Common myeloid progenitor, CD34-positive (primary cell): ENCODE measurements around the gene RNPS1. TPM values are rescaled to one million over a fixed set of nuclear protein-coding genes. Genes with fewer than 3 reads are reported as not detected.

Experiments used
- CTCF ChIA-PET: fragments of 350-600 bp; sonication (Branson Sonifier 250); formaldehyde crosslinking; loops from one replicate; lab custom pipeline; 2021; ENCODE audit warnings: antibody characterized with exemption; lab: Charles Lee
- POLR2A ChIA-PET: fragments of 350-600 bp; sonication (Branson Sonifier 250); formaldehyde crosslinking; loops from one replicate; lab custom pipeline; 2021; ENCODE audit warnings: antibody characterized with exemption; lab: Charles Lee
- DNase-seq, 3 donors: peaks; one replicate each; pipeline versions ENCODE4 v3.0.0 to v3.0.0-alpha.2; 2013
- H3K27ac ChIP-seq, 2 experiments: 1 replicate in 1 of 2; 2 replicates in 1 of 2; pipeline ENCODE4 v1.7.0; 2013; ENCODE audit warnings: inconsistent platforms in 2 of 2, low read length in 2 of 2, mild to moderate bottlenecking in 2 of 2, low read depth in 1 of 2, moderate library complexity in 1 of 2; ENCODE audit not compliant: severe bottlenecking in 2 of 2, insufficient read depth in 1 of 2, poor library complexity in 1 of 2
- H3K27me3 ChIP-seq, 5 experiments: replicated peaks in 2 of 5; 1 replicate in 3 of 5; 2 replicates in 2 of 5; pipeline versions ENCODE4 v1.6.1 to v1.7.0; 2013; ENCODE audit warnings: low read length in 4 of 5, mild to moderate bottlenecking in 2 of 5, moderate library complexity in 2 of 5, inconsistent platforms in 1 of 5; ENCODE audit not compliant: insufficient read depth in 5 of 5, control insufficient read depth in 4 of 5
- H3K36me3 ChIP-seq, 4 experiments: 1 replicate in 2 of 4; 2 replicates in 2 of 4; pipeline versions ENCODE4 v1.6.1 to v1.7.0; 2013; ENCODE audit warnings: low read length in 3 of 4, control low read depth in 1 of 4, mild to moderate bottlenecking in 1 of 4; ENCODE audit not compliant: control insufficient read depth in 4 of 4, insufficient read depth in 4 of 4
- H3K4me1 ChIP-seq, 4 experiments: 1 replicate in 3 of 4; 2 replicates in 1 of 4; pipeline versions ENCODE4 v1.6.1 to v1.7.1; 2013; ENCODE audit warnings: low read length in 3 of 4, mild to moderate bottlenecking in 3 of 4, control low read depth in 1 of 4, inconsistent platforms in 1 of 4, moderate library complexity in 1 of 4; ENCODE audit not compliant: control insufficient read depth in 4 of 4, insufficient read depth in 4 of 4; ENCODE audit errors: control extremely low read depth in 1 of 4
- H3K4me3 ChIP-seq, 7 experiments: 1 replicate in 4 of 7; 2 replicates in 3 of 7; pipeline versions ENCODE4 v1.5.1 to v1.7.0; 2013; ENCODE audit warnings: mild to moderate bottlenecking in 7 of 7, low read length in 6 of 7, moderate library complexity in 6 of 7, inconsistent platforms in 2 of 7, low read depth in 2 of 7, control low read depth in 1 of 7; ENCODE audit not compliant: insufficient read depth in 4 of 7, control insufficient read depth in 1 of 7; ENCODE audit errors: extremely low read depth in 1 of 7
- H3K9me3 ChIP-seq, 5 experiments: 1 replicate in 4 of 5; 2 replicates in 1 of 5; pipeline versions ENCODE4 v1.6.1 to v1.7.1; 2013; ENCODE audit warnings: low read length in 4 of 5, mild to moderate bottlenecking in 2 of 5, inconsistent platforms in 1 of 5, low read depth in 1 of 5, moderate library complexity in 1 of 5; ENCODE audit not compliant: control insufficient read depth in 4 of 5, insufficient read depth in 2 of 5; ENCODE audit errors: control extremely low read depth in 1 of 5
- WGBS: methylation state at CpG from one replicate; pipeline ENCODE4 v1.1.5; 2013; ENCODE audit not compliant: insufficient coverage; 5-methylcytosine and 5-hydroxymethylcytosine counted together
- polyA plus RNA-seq: library from polyadenylated mRNA; unstranded; fragments of 120-200 nt; gene quantifications from one replicate; pipeline ENCODE4 v1.2.1, GENCODE V29; 2013

RNPS1 gene
- polyA plus RNA-seq, result 140 TPM

DNA sequence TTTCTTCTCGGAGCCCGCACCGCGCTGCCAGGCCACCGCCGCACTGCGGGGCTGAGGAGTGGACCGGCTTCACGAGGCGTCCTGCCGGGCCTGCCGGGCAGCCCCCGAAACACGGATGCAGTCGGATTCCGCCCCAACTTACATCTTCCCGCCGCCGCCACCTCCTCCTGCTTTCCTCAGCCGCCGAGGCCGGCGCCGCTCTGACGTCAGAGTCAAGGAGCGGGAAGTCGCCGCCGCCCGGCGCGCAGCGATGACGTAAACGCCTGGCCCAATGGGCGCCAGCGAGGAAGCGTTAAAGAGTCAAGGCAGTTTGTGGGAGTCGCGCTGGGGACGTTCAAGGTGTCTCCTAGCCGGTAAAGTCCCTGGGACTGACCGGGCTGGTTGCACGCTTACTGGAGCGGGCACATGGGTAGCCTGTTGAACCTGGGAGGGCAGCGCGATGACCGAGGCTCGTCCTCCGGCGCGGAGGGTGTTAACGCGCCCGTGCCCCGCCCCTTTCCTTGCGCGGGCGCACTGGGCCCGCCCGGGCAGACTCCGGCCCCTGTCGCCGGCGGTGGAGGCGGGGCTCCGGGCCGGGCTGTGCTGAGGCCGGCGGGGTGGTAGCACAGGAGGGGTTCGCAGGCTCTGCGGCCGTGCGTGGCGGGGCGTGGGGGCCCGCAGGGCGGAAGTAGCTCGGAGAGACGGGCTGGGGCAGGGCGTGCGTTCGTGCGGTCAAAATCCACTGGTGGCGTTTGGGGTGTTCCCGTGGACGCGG is at the start of gene RNPS1:
TSS of gene RNPS1 (minus strand) at position 214 of the 754 bp plus-strand sequence. CDS start 3,483 bp downstream, outside the sequence.
- no peaks in the 10 kb centered on the region for H3K9me3 ChIP-seq
- WGBS, result under 1% methylated on average over 82 of the region's 88 CpGs
- ChIA-PET POLR2A (interaction anchor here (0.6 to 0.8 kb wide), 2 partner anchors 23 to 860 kb away, joined by 3 read pairs; no protein-coding TSS in a partner anchor), CTCF (no interaction called here)
- H3K4me1 ChIP-seq, result peaks cover 0 to 30% (median 18%) of the 10 kb centered on the region in 4 experiments
- peaks cover 2 to 26% (median 15%) of the 10 kb centered on the region in 4 experiments for H3K36me3 ChIP-seq
- peak within 1 kb of the TSS; percentile 84 to 99 (median 93) for H3K4me3 ChIP-seq
- peak within 1 kb of the TSS; percentile 89 to 92 for H3K27ac ChIP-seq
- H3K27me3 ChIP-seq, result no peaks in the 10 kb centered on the region
- peak; percentile 96 to 98 (median 98) for DNase-seq

DNA sequence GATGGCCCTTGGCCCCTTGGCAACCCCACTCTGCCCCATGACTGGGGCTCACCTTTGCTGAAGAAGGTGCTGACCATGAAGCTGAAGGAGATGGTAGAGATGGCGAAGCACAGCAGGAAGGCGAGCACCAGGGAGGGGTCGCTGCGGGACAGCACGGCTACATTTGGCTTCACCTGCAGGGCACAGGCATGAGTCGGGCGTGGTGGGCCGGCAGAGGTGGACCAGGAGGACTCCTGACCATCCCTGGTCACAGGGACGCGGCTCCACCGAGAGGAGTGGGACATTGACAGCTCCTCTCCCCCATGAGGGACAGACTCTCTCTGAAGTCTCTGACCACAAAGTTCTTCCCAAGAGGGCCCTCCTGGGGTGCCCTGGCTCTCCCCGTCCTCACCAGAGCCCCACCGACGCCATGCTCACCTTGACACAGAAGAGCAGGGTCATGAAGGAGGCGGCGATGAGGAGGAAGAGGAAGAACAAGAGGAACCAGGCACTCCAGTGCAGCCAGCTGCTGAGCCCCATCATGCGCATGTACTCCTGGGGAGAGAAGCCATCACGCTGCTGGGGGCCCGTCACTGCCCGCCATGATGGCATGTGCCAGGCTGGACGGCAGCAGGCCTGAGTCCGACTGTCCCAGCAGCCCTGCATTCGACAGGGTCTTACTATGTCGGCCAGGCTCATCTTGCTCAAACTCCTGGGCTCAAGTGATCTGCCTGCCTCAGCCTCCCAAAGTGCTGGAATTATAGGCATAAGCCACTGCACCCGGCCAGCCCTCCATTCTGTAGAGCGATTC is 49.5 kb upstream of the RNPS1 start:
- CTCF ChIA-PET, result no interaction called here
- peaks cover 0 to 8% (median 3%) of the 10 kb centered on the region in 4 experiments for H3K36me3 ChIP-seq
- 98% methylated on average over 23 of the region's 26 CpGs for WGBS

DNA sequence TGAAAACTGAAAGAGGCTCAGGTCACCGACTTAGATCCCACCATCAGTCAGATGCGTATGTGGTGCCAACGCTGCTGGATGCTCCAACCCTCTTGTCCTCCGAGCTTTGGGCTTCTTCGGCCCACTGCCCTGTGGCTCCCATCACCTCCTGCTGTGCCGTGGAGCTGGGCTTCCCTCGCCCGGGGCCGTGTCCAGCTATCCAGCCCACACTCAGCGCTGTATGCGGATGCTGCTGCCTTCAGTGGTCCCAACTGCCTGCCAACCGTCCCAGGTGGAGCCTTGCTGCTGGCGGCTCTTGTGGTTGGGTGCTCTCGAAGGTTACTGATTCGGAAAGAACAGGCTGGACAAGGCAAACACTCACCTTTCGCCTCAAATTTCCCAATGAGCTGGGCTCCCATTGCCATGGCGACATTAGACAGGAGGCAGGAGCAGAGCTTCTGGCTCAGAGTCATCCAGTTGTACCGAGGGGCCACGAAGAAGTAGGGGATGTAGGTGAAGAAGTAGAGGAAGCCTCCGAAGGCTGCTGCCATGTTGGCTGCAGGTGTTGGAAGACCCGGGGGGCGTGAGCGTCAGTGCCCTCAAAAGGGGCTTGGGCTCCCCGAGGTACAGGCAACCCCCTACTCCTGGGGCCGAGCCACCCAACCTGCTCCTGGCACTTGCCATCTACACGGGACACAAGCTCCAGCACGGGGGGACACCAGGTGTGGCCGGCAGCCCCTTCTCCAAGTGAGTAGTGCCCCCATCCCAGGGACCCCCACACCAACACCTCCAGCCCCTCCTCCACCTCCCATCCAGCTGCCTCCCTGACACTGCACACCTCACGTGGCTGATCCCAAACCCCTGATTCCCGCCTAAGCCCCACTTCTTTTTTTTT is 40.4 kb upstream of the RNPS1 start:
- POLR2A ChIA-PET, result interaction anchor here (0.7 kb wide), 1 partner anchor 36 kb away, joined by 6 read pairs; no protein-coding TSS in a partner anchor
- Histone ChIP-seq H3K4me1 (no peaks in the 10 kb centered on the region), H3K9me3 (no peaks in the 10 kb centered on the region), H3K36me3 (peaks cover 0 to 8% (median 0%) of the 10 kb centered on the region in 4 experiments), H3K27me3 (no peaks in the 10 kb centered on the region), H3K27ac (no peak overlapping the region), H3K4me3 (no peak overlapping the region)
- WGBS, result 96% methylated on average over 26 of the region's 30 CpGs
- CTCF ChIA-PET, result no interaction called here
- no peak for DNase-seq

More for the DNA sequence above, 49.5 kb upstream of the RNPS1 start:
- Histone ChIP-seq H3K4me1 (no peaks in the 10 kb centered on the region), H3K27me3 (no peaks in the 10 kb centered on the region), H3K9me3 (no peaks in the 10 kb centered on the region), H3K27ac (no peak overlapping the region), H3K4me3 (no peak overlapping the region)
- DNase-seq, result no peak
- POLR2A ChIA-PET, result no interaction called here

- peaks cover 0 to 11% (median 5%) of the 10 kb centered on the region in 4 experiments for H3K4me1 ChIP-seq
- ChIA-PET CTCF (no interaction called here), POLR2A (no interaction called here)
- no peaks in the 10 kb centered on the region for H3K9me3 ChIP-seq
- 97% methylated on average over 9 of the region's 10 CpGs for WGBS
- no peak overlapping the region for H3K4me3 ChIP-seq
- no peaks in the 10 kb centered on the region for H3K27me3 ChIP-seq
- DNase-seq, result no peak
- no peak overlapping the region for H3K27ac ChIP-seq
- H3K36me3 ChIP-seq, result peaks cover 0 to 14% (median 3%) of the 10 kb centered on the region in 4 experiments
Measured at GRCh38 chr16:2299915-2300192, 31.9 kb upstream of the RNPS1 start.

DNA sequence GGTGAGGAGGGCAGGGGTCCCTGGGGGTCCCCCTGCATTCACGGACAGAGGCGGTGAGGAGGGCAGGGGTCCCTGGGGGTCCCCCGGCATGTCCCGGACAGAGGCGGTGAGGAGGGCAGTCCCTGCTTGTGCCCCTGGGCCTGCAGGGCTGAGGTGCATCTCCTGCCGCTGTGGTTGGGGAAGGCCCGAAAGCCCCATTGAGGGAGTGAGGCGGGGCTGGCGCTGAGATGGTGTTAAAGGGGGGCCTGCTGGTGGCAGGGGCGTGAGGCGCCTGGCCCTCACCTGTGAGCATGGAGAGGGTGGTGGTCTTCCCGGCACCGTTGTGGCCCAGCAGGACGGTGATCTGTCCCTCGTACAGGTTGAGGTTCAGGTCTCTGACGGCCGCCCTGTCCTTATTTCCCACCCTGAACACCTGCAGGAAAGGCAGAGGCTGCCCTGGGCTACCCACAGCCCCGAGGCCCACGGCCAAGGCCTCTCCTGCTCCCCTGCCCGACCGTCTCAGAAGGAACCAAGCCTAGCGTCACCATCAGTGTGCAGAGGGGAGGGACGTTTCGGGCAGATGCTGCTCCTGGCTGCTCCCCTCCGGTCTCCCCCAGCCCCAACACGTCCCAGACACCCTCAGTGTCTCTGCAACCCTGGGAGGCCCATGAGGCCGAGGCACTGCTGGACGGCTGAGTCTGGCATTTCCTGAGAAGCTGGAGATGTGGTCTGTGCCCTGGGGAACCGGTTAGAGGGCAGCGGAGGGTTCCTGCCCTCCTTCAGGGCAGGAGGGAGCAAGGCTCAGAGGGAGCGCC is 31.4 kb upstream of the RNPS1 start:
- Histone ChIP-seq H3K27ac (no peak overlapping the region), H3K9me3 (no peaks in the 10 kb centered on the region), H3K4me1 (peaks cover 0 to 11% (median 5%) of the 10 kb centered on the region in 4 experiments), H3K4me3 (no peak overlapping the region), H3K36me3 (peaks cover 0 to 14% (median 3%) of the 10 kb centered on the region in 4 experiments), H3K27me3 (no peaks in the 10 kb centered on the region)
- 97% methylated on average over 21 of the region's 31 CpGs for WGBS
- CTCF ChIA-PET, result no interaction called here
- POLR2A ChIA-PET, result no interaction called here
- no peak for DNase-seq

DNA sequence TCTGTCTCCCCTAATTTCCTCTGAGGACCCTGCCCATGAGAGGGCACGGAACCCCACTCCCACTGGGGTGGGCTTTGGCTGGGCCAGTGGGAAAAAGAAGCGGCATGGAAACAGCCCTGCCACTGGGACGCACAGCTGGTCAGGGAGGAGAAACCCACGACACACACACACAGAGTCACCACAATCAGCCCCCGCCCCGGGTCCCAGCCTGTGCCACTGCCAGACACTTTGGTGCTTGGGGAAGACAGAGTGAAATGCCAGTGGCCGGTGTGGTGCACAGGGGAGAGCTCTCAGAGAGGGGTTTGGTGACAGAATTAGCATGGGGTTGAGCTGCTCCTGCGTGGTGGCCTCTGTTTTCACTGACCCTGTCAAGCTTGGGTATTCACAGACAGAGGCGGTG is 30.7 kb upstream of the RNPS1 start:
- peaks cover 0 to 11% (median 3%) of the 10 kb centered on the region in 4 experiments for H3K36me3 ChIP-seq
- no peak overlapping the region for H3K27ac ChIP-seq
- CTCF ChIA-PET, result interaction anchor here (1.1 kb wide), 1 partner anchor 9 kb away, joined by 4 read pairs; no protein-coding TSS in a partner anchor
- H3K9me3 ChIP-seq, result no peaks in the 10 kb centered on the region
- H3K4me1 ChIP-seq, result peaks cover 0 to 11% (median 5%) of the 10 kb centered on the region in 4 experiments
- no peak for DNase-seq
- no peaks in the 10 kb centered on the region for H3K27me3 ChIP-seq
- POLR2A ChIA-PET, result no interaction called here
- 100% methylated on average over 4 of the region's 9 CpGs for WGBS
- H3K4me3 ChIP-seq, result no peak overlapping the region
